Sciatic nerve (tissue), 2 donors: ENCODE results near the gene L3MBTL1. TPM values are rescaled to one million over a fixed set of nuclear protein-coding genes. Genes with fewer than 3 reads are reported as not detected.
"Not testable (repeated sequence)": the region's sequence is repeated elsewhere in the genome, so short reads cannot be mapped to it uniquely, and the experiment has no call there.

Experiments
- ATAC-seq: fragments of 200-7000 bp; cut with Tn5 transposase; one replicate; pipeline ENCODE4 v1.9.1; 2020; ENCODE audit warnings: mild to moderate bottlenecking, moderate library complexity
- DNase-seq: peaks from one replicate; pipeline ENCODE4 v3.0.0-alpha.2; 2020; ENCODE audit warnings: low spot score
- intact Hi-C: fragments of 100-400 bp; cut with DNase I; formaldehyde crosslinking; loops from one replicate; pipeline ENCODE4 v1.14.2; 2022
- total RNA-seq: library from RNA; stranded (reverse); fragmentation: NEBNext Ultra II Directional; extraction: Animal tissue kit (Norgen Biotek cat#: 25700); gene quantifications from one replicate; pipeline ENCODE4 v1.2.1, GENCODE V29; 2021
- donor health status: DM: no; HTN: no; CAD: no.
- donor health status: DM: no; HTN: no; CAD: no.

Gene L3MBTL1
- total RNA-seq, 1 donor from 2014 or later = 23.0 TPM

DNA sequence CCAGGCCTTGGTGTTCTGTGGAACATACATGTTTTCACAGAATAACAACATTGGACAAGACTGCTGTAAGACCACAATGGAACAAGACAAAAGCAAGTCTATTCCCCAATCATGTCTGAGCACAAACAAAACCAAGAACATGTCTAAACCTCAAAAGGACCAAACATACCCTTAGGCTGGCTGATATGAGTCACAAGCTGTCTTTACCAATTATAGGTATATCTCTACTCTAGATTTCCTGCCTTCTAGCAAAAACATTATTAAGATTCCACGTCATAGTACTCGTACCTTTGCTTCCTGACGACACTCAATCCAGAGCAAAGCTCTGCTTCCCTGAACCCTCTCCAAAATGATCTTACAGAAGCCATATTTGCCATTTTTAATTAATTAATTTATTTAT lies 15.4 kb upstream of the L3MBTL1 start:
- ATAC-seq (no peak), DNase-seq (no peak)
- intact Hi-C loops = no loop called here

DNA sequence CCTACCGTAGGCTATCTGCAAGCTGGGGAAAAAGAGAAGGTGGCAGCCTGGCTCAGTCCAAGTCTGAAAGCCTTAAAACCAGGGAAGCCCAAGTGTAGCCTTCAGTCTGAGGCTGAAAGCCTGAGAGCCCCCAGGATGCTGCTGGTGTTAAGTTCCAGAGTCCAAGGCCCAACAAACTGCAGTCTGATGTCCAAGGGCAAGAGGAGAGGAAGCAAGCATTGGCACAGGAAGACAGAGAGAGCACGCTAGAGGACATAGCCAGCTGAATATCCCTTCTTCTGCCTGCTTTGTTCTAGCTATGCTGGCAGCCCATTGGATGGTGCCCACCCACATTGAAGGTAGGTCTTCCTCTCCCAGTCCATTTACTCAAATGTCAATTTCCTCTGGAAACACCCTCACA lies 12.1 kb upstream of the L3MBTL1 start:
- ATAC-seq (no peak), DNase-seq (no peak)
- intact Hi-C loops = no loop called here

DNA sequence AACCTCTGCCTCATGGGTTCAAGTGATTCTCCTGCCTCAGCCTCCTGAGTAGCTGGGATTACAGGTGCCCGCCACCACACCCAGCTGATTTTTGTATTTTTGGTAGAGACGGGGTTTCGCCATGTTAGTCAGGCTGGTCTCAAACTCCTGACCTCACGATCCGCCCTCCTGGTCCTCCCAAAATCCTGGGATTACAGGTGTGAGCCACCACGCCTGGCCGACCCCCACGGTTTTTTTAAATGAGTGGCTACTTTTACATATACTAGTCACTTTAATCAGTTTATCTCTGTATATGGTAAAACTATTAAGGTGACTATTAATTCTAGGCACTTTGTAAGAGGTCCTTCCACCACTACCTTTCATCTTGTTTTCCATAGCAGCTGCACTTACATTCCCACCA lies 5.5 kb upstream of the L3MBTL1 start:
- intact Hi-C loops, ATAC-seq, DNase-seq: not testable (repeated sequence)

DNA sequence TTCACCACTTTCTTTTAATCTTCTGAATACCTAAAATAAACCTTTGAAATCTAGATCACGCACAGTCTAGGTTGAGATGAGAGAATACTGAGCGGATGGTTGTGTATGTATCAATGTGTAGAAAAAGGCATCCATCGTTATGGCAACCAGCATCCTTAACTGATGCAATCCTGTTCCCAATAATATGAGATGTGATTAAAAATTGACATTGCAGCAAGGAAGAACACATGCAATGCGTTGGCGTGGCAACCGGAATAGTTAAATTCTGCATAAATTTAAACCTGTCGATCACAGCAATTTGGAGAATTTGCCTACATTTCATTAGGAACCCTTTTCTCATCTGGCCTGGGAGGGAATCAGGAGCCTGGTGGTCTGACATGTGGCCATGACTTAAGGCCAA lies 1.3 kb upstream of the L3MBTL1 start:
- intact Hi-C loops = no loop called here
- ATAC-seq = no peak
- no peak for DNase-seq

GRCh38 chr20:43508106-43508505 lies 609 bp downstream of the L3MBTL1 start:
- DNase-seq (no peak), ATAC-seq (no peak)
- intact Hi-C loops = no loop called here

DNA sequence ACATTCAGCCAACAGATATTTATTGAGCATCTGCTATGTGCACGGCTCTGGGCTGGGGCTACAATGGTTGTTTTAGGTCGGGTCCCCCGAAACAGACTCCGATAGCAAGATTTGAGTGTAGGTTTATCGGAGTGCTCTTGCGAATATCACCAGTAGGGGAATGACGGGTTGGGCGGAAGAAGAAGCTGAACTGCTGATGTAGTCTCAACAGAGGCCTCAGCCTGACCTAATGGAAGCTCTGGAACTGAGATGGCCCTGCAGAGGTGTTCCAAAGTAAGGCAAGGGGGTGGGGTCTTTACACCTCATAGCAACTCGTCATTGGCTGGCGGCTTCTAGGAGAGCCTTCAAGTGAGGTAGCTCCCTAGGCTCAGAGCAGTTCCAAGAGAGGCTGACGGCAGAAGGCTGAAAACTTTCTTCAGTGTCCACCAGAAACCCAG lies 1.1 kb downstream of the L3MBTL1 start:
- intact Hi-C loops = no loop called here

DNA sequence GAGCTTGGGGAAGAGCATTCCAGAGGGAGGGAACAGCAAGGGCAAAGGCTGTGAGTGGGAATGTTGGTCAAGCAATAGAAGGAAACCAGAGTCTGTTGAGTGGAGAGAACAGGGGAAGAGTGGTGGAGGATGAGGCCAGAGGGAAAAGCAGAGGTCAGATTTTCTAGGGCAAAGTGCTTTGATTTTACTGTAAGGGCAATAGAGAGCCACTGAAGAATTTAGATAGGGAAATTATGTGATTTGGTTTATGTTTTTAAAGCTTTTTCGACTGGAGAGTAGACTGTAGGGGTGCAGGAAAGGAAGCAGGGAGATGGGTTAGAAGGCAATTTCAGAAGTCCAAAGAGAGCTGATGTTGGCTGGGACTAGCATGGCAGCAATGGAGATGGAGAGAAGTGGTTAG lies 4.4 kb downstream of the L3MBTL1 start:
- ATAC-seq (no peak), DNase-seq (no peak)
- intact Hi-C loops = no loop called here

More for the DNA sequence above, 1.1 kb downstream of the L3MBTL1 start:
- no peak for DNase-seq
- ATAC-seq = no peak

DNA sequence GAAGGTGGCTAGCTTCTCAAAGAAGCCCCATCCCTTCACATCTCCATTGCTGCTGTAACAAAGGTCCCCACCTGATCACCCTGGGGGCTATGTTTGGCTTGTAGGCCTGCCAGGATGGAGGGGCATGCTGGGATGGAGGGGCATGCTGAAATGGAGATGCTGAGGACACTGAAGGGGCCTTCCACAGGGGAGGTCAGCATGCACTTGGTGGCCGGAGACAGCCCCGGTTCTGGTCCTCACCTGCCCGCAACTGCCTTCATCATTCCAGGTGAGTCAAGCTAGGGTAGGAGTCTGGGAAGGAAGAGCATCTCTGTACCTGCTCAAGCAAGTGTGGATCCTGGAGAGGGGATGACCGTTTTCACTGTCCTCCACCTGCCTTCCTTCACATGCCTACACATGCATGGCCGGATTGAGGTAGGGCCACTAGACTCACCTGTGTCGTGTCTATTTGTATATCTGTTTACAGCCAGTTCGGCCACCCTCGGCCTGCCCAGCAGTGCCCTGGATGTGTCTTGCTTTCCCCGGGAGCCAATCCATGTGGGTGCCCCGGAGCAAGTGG lies 6.0 kb downstream of the L3MBTL1 start:
- ATAC-seq = no peak
- DNase-seq = no peak
- intact Hi-C loops = no loop called here

DNA sequence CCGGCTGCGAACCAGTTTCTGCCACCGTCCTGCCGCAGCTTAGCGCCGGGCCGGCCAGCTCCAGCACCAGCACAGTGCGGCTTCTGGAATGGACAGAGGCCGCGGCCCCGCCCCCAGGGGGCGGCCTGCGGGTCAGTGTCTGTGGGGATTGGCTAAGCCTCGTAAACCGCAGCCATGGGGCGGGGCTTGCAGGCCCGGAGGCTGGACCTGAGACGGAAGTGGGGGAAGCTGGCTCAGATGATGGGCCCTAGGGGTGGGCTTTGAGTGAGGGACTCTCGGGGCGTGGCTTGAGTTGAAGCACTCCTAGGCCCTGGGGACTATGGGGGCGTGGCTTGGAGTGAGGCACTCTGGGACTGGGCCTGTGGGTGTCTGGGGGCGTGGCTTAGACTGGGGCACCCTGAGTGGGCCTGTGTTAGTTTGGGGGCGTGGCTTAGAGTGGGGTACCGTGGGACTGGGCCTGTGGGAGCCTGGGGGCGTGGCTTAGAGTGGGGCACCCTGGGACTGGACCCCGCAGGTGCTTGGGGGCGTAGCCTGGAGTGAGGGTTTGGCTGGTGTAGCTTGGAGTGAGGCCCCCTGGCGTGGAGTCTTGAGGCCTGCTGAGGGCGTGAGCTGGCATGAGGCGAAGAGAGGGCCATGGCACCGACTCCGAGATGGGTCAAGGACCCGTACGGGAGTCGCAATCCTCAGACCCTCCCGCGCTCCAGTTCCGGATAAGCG lies 6.6 kb downstream of the L3MBTL1 start:
- ATAC-seq (peak; percentile 97), DNase-seq (peak; percentile 97)
- intact Hi-C loops = no loop called here

GRCh38 chr20:43514648-43514999 lies 7.1 kb downstream of the L3MBTL1 start:
- intact Hi-C loops = no loop called here
- peak; percentile 70 for DNase-seq
- ATAC-seq = peak; percentile 27

- ATAC-seq (no peak), DNase-seq (no peak)
- intact Hi-C loops = no loop called here
Observed at GRCh38 chr20:43515628-43516027, 8.1 kb downstream of the L3MBTL1 start.

- intact Hi-C loops = no loop called here
- DNase-seq (no peak), ATAC-seq (no peak)
Observed at GRCh38 chr20:43516251-43516824, 8.8 kb downstream of the L3MBTL1 start.

DNA sequence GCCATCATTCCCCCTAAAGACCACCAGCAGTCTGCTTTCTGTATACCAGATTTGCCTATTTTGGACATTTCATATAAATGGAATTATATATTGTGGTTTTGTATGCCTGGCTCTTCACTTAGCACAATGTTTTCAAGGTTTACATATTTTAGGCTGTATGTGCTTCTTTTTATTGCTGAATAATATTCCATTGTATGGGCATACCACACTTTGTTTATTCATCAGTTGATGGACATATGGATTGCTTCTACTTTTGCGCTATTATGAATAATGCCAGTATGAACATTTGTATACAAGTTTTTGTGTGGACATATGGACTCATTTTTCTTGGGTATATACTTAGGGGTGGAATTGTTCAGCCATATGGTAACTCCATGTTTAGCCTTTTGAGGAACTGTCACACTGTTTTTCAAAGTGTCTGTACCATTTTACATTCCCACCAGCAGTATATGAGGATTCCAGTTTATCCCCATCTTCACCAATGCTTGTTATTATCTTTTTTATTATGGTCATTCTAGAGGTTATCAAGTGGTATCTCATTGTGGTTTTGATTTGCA lies 12.7 kb downstream of the L3MBTL1 start:
- intact Hi-C loops = no loop called here
- no peak for DNase-seq
- ATAC-seq = no peak

- DNase-seq (no peak), ATAC-seq (no peak)
- intact Hi-C loops = no loop called here
Observed at GRCh38 chr20:43525021-43525420, 17.5 kb downstream of the L3MBTL1 start.

DNA sequence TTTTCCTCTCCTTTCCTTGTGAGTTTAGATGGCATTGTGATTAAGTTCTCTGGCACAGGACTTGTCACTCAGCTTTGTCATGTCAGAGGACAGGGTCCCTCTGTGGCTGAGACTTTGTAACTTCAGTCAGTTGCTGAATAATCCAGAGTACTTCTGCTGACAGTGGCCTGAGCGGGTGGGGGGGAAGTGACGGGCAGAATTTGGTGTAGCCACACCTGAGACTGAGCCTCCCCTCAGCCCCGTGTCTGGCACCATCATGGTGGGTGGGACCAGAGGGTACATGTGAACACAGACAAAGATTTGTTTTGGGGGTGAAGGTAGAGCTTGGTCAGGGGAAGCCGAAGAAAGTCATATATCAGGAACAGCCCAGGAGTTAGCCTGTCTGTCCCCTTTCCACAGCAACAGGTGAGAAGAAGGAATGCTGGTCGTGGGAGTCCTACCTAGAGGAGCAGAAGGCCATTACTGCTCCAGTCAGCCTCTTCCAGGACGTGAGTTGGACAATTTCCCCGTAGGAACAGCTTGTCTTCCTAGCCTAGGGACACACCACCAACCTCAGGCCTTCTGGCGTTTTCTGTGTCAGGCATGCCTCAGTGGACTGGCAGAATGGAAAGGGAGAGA lies 20.9 kb downstream of the L3MBTL1 start:
- intact Hi-C loops = no loop called here
- DNase-seq = no peak
- no peak for ATAC-seq

DNA sequence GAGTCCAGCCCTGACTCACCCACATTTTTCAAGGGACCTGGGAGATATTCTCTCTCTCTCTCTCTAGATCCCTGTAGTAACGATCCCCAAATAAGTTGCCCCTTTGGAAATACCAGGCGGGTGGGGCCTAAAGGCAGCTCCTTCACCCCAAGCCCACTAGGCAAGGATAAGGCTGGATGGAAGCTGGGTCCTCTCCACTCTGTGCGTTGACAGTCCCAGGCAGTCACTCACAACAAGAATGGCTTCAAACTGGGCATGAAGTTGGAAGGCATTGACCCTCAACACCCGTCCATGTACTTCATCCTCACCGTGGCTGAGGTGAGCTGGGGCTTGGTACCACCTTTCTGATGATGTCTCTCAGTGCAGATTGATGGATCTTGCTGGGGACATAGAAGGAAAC lies 21.6 kb downstream of the L3MBTL1 start:
- no peak for ATAC-seq
- no peak for DNase-seq
- intact Hi-C loops = no loop called here

- ATAC-seq (no peak), DNase-seq (no peak)
- intact Hi-C loops = loop anchor here (10.0 kb wide), 1 partner anchor 95 kb away; no protein-coding TSS in a partner anchor
Observed at GRCh38 chr20:43529457-43530153, 22.1 kb downstream of the L3MBTL1 start.

DNA sequence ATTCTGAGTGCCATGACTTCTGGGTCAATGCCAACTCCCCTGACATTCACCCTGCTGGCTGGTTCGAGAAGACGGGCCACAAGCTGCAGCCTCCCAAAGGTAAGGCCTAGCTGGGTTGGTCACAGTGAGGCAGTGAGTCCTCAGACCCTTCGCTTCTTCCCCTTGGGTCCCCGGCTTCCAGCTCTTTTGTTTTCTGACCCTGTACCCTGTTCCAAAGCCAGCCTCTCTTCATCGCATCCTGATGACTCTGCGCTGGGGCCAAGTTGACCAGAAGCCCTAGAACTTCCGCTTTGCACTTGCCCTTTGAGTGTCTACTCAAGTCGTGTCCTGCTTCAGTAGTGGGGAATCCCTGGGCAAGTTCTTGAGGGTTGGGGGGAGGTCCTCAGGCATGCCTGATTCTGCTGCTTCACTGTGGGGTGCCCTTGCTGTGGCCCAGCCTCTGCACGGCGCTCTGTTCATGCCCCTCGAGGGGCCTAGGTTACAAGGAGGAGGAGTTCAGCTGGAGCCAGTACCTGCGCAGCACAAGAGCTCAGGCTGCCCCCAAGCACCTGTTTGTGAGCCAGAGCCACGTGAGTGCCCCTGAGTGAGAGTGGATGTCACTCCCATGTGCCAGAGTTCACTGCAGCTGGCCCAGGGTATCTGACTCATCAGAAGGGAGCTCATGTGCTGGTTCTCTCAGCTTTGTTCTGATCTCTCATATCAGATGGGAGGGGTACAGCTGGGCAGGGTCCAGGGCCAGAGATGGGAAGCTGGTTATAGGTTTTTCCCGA lies 23.0 kb downstream of the L3MBTL1 start:
- intact Hi-C loops = loop anchor here (10.0 kb wide), 1 partner anchor 94 kb away; no protein-coding TSS in a partner anchor
- DNase-seq = no peak
- ATAC-seq = no peak

GRCh38 chr20:43531091-43531443 lies 23.6 kb downstream of the L3MBTL1 start:
- ATAC-seq (no peak), DNase-seq (no peak)
- intact Hi-C loops = loop anchor here (10.0 kb wide), 1 partner anchor 94 kb away; no protein-coding TSS in a partner anchor
